ENCODE results near the gene WNK4. TPM values are rescaled to one million over a fixed set of nuclear protein-coding genes. Genes with fewer than 3 reads are reported as not detected.

The WNK4 gene
- total and polyA plus RNA-seq, 9 of the 15 experiments (the other 6 are each of a cell fraction or from before 2014, with no cell fraction given), result 0.32 to 25.8 (median 4.5) TPM

GRCh38 chr17:42750739-42751344 is 29.6 kb upstream of the WNK4 start (continued):
- TF ChIP-seq CGGBP1 (CRISPR knock-in tag; IDR thresholded peaks at IDR 0.05) (no peak), RFX7 (CRISPR knock-in tag; IDR thresholded peaks at IDR 0.05) (no peak), PURB (CRISPR knock-in tag; IDR thresholded peaks at IDR 0.05; ENCODE audit: low read depth) (no peak), ZNF57 (CRISPR knock-in tag; IDR thresholded peaks at IDR 0.05) (no peak), CLOCK (CRISPR knock-in tag; IDR thresholded peaks at IDR 0.05; ENCODE audit: borderline replicate concordance) (0 out of 2 replicates have a peak, but pooled peaks have one; percentile 61), HDAC1 (IDR thresholded peaks at IDR 0.05) (peak; percentile 61 to 99; a peak in 3 of 4 replicates), RNF2 (IDR thresholded peaks at IDR 0.05) (peak; percentile 73; the same call in 1 of the 2 replicates), CAMTA2 (CRISPR knock-in tag; conservative IDR thresholded peaks at IDR 0.05) (no peak), CXXC5 (CRISPR knock-in tag; IDR thresholded peaks at IDR 0.05) (peak; percentile 37; the same call in 1 of the 2 replicates), FOSL1 (tag; conservative IDR thresholded peaks at IDR 0.05) (0 out of 2 replicates have a peak, but pooled peaks have one; percentile 14), TAF15 (IDR thresholded peaks at IDR 0.05; ENCODE audit: low read depth, low read length) (no peak), E2F6 (IDR thresholded peaks at IDR 0.05; ENCODE audit: borderline replicate concordance in 1 of 2, extremely low read depth in 1 of 2, insufficient read depth in 1 of 2, insufficient read length in 1 of 2, low read depth in 1 of 2, low read length in 1 of 2, poor library complexity in 1 of 2, severe bottlenecking in 1 of 2) (no peak), SMC3 (conservative IDR thresholded peaks at IDR 0.05; ENCODE audit: insufficient read depth, low read depth, low read length) (no peak), KLF10 (CRISPR knock-in tag; IDR thresholded peaks at IDR 0.05) (no peak), TCF7L2 (IDR thresholded peaks at IDR 0.05; ENCODE audit: low read depth, low read length) (no peak), ZNF398 (CRISPR knock-in tag; IDR thresholded peaks at IDR 0.05) (no peak), MEIS2 (IDR thresholded peaks at IDR 0.05; ENCODE audit: partially characterized antibody) (peak; percentile 69), TEAD1 (CRISPR knock-in tag; IDR thresholded peaks at IDR 0.05) (0 out of 4 replicates have a peak, but pooled peaks of 1 of the 2 experiments have one; percentile 29), ZNF76 (CRISPR knock-in tag; IDR thresholded peaks at IDR 0.05; ENCODE audit: borderline replicate concordance) (no peak), DEAF1 (CRISPR knock-in tag; IDR thresholded peaks at IDR 0.05) (no peak)

Measured in K562 (cell line).